Uterus (tissue), 4 donors: ENCODE data around the gene XIRP2. TPM values are rescaled to one million over a fixed set of nuclear protein-coding genes. Genes with fewer than 3 reads are reported as not detected.

Source experiments
- DNase-seq, 2 donors: peaks; one replicate each; pipeline ENCODE4 v3.0.0-alpha.2; 2019 to 2020
- H3K27ac ChIP-seq, 2 donors: fragments of 200-600 bp; sonication (generic); 1 replicate in 1 of 2; 2 replicates in 1 of 2; pipeline ENCODE4 v1.5.1; 2016 to 2018
- H3K27me3 ChIP-seq, 2 donors: fragments of 200-600 bp; sonication (generic); one replicate each; pipeline ENCODE4 v1.5.1; 2018 to 2019; ENCODE audit warnings: control low read depth in 1 of 2
- H3K36me3 ChIP-seq, 2 donors: fragments of 200-600 bp; sonication (generic); one replicate each; pipeline ENCODE4 v1.5.1; 2019; ENCODE audit warnings: control low read depth in 1 of 2
- H3K4me1 ChIP-seq, 2 donors: fragments of 200-600 bp; sonication (generic); one replicate each; pipeline ENCODE4 v1.5.1; 2018 to 2019; ENCODE audit warnings: control low read depth in 1 of 2
- H3K4me3 ChIP-seq, 2 donors: fragments of 200-600 bp; sonication (generic); 1 replicate in 1 of 2; 2 replicates in 1 of 2; pipeline ENCODE4 v1.5.1; 2018 to 2019; ENCODE audit warnings: mild to moderate bottlenecking in 1 of 2
- H3K9me3 ChIP-seq, 2 donors: fragments of 200-600 bp; sonication (generic); one replicate each; pipeline ENCODE4 v1.5.1; 2019; ENCODE audit warnings: control low read depth in 1 of 2
- CTCF ChIP-seq, 4 experiments: fragments of 200-600 bp in 2 of 4; fragments of 450-650 bp in 2 of 4; sonication (generic) in 2 of 4; IDR thresholded peaks; one replicate each; pipeline ENCODE4 v1.5.1; 2016 to 2019; ENCODE audit warnings: antibody characterized with exemption in 4 of 4, mild to moderate bottlenecking in 2 of 4, moderate library complexity in 1 of 4
- POLR2A ChIP-seq, 2 donors: fragments of 450-650 bp; IDR thresholded peaks; one replicate each; pipeline ENCODE4 v1.6.1; 2016; ENCODE audit warnings: antibody characterized with exemption in 2 of 2, mild to moderate bottlenecking in 1 of 2, moderate library complexity in 1 of 2
- intact Hi-C: fragments of 100-400 bp; cut with DNase I; formaldehyde crosslinking; loops from one replicate; pipeline ENCODE4 v1.15.1; 2023; ENCODE audit warnings: low total_unique reads
- total RNA-seq, 4 donors: library from RNA; depleted of rRNA in 3 of 4; stranded (reverse); fragments of >200 nt in 3 of 4; gene quantifications; one replicate each; pipeline versions ENCODE4 v1.1.0 to v1.2.4, GENCODE V29; 2014 to 2023
- donor health status: DM: yes; HTN: yes; CAD: no.

XIRP2 gene
- total RNA-seq, 4 donors from 2014 or later = 0.49 to 0.55 TPM; not detected in 2

DNA sequence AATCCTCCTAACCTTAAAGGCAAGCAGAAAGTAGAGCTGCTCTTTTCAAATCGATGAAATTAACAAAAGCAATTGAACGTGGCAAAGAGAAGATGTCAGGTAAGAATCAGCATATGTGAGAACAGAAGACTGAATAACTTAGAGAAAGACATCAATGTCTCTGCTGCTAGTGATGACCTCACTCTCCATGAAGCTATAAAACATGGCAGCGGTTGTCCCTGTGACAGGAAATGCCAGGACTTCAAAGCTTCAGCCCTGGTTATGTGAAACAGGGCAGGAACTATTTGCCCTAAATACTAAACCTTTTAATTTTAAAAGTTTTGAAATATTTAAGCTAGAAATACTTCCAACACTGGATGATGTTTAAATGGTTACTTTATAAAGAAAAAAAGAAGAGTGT is 383.7 kb downstream of the XIRP2 start:
- Histone ChIP-seq H3K27ac (no peak overlapping the region), H3K4me3 (no peak overlapping the region), H3K36me3 (no peaks in the 10 kb centered on the region), H3K9me3 (no peaks in the 10 kb centered on the region), H3K4me1 (no peaks in the 10 kb centered on the region), H3K27me3 (no peaks in the 10 kb centered on the region)
- intact Hi-C loops = no loop called here
- no peak for DNase-seq
- no peak for TF ChIP-seq POLR2A (IDR thresholded peaks at IDR 0.05)
- TF ChIP-seq CTCF (IDR thresholded peaks at IDR 0.05) = no peak

GRCh38 chr2:167275046-167275445 is 386.8 kb downstream of the XIRP2 start:
- Histone ChIP-seq H3K27ac (no peak overlapping the region), H3K9me3 (no peaks in the 10 kb centered on the region), H3K4me3 (no peak overlapping the region), H3K27me3 (no peaks in the 10 kb centered on the region), H3K36me3 (no peaks in the 10 kb centered on the region), H3K4me1 (no peaks in the 10 kb centered on the region)
- no peak for TF ChIP-seq POLR2A (IDR thresholded peaks at IDR 0.05)
- TF ChIP-seq CTCF (IDR thresholded peaks at IDR 0.05) = no peak
- intact Hi-C loops = no loop called here
- DNase-seq = no peak

- H3K4me1 ChIP-seq = no peaks in the 10 kb centered on the region
- no peaks in the 10 kb centered on the region for H3K9me3 ChIP-seq
- no peaks in the 10 kb centered on the region for H3K27me3 ChIP-seq
- intact Hi-C loops = no loop called here
- H3K4me3 ChIP-seq = no peak overlapping the region
- H3K27ac ChIP-seq = no peak overlapping the region
- TF ChIP-seq POLR2A (IDR thresholded peaks at IDR 0.05) (no peak), CTCF (IDR thresholded peaks at IDR 0.05) (no peak)
- no peaks in the 10 kb centered on the region for H3K36me3 ChIP-seq
- no peak for DNase-seq
Observed at GRCh38 chr2:167279810-167280209, 391.5 kb downstream of the XIRP2 start.

- no peak for DNase-seq
- Histone ChIP-seq H3K9me3 (no peaks in the 10 kb centered on the region), H3K4me3 (no peak overlapping the region), H3K36me3 (no peaks in the 10 kb centered on the region), H3K4me1 (no peaks in the 10 kb centered on the region), H3K27me3 (peaks cover 0 to 4% of the 10 kb centered on the region in 2 donors), H3K27ac (no peak overlapping the region)
- no peak for TF ChIP-seq POLR2A (IDR thresholded peaks at IDR 0.05)
- TF ChIP-seq CTCF (IDR thresholded peaks at IDR 0.05) = no peak
- intact Hi-C loops = no loop called here
Observed at GRCh38 chr2:167287212-167287611, 398.9 kb downstream of the XIRP2 start.

- intact Hi-C loops = no loop called here
- Histone ChIP-seq H3K27me3 (peaks cover 0 to 6% of the 10 kb centered on the region in 2 donors), H3K27ac (no peak overlapping the region), H3K9me3 (no peaks in the 10 kb centered on the region), H3K36me3 (no peaks in the 10 kb centered on the region), H3K4me1 (peaks cover 0 to 8% of the 10 kb centered on the region in 2 donors), H3K4me3 (no peak overlapping the region)
- no peak for DNase-seq
- TF ChIP-seq CTCF (IDR thresholded peaks at IDR 0.05) (no peak), POLR2A (IDR thresholded peaks at IDR 0.05) (no peak)
Observed at GRCh38 chr2:167289651-167290410, 401.6 kb downstream of the XIRP2 start.
